ENCODE results near the gene FAF1. TPM values are rescaled to one million over a fixed set of nuclear protein-coding genes. Genes with fewer than 3 reads are reported as not detected.
A peak's percentile ranks its signal among the peaks of the same experiment; 100 is the strongest.
"Not testable (repeated sequence)": the region's sequence is repeated elsewhere in the genome, so short reads cannot be mapped to it uniquely, and the experiment has no call there.

The FAF1 gene
- total RNA-seq, 6 experiments from 2014 or later, result 24.1 to 32.4 (median 31.6) TPM

- 94% methylated on average over 4 of the region's 4 CpGs for WGBS (ENCODE audit: insufficient coverage, low coverage, low lambda C conversion rate, missing lambda C conversion rate)
- TF ChIP-seq POLR2A (IDR thresholded peaks at IDR 0.05), result no peak
- TF ChIP-seq CTCF (IDR thresholded peaks at IDR 0.05), result no peak
- H3K27me3 ChIP-seq, result no peaks in the 10 kb centered on the region
- no peak overlapping the region for H3K27ac ChIP-seq
- H3K4me1 ChIP-seq, result no peaks in the 10 kb centered on the region
- no peaks in the 10 kb centered on the region for H3K9me3 ChIP-seq
- no peak overlapping the region for H3K4me3 ChIP-seq
- no peaks in the 10 kb centered on the region for H3K36me3 ChIP-seq
- intact Hi-C loops (cut with DNase I), result no loop called here
- ATAC-seq (no peak), DNase-seq (no peak)
Observed at GRCh38 chr1:50879137-50879536, 80.9 kb downstream of the FAF1 start.

GRCh38 chr1:50878434-50878833 is 81.6 kb downstream of the FAF1 start:
- Histone ChIP-seq H3K4me1 (no peaks in the 10 kb centered on the region), H3K4me3 (no peak overlapping the region), H3K27ac (no peak overlapping the region), H3K36me3 (no peaks in the 10 kb centered on the region), H3K27me3 (no peaks in the 10 kb centered on the region), H3K9me3 (no peaks in the 10 kb centered on the region)
- no peak for ATAC-seq
- DNase-seq, result no peak
- TF ChIP-seq POLR2A (IDR thresholded peaks at IDR 0.05) (no peak), CTCF (IDR thresholded peaks at IDR 0.05) (no peak)
- intact Hi-C loops (cut with DNase I), result no loop called here

DNA sequence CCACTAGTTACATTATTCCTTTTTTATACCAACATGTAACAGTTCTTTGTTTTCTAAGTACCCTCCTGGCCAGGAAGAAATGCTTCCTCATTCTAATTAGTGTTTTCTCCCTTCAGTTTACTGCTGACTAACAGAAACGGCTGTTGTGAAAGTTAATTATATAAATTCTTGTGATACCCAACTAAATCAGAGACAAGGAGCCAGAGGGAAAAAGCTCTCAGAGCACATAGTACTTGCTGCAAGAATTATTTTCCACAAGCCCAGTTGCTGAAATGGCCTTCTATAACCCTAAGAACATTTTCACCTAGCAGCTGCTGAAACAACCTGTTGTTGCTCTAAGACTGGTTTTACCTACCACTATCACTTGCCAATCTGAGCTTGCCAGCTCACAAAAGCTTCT is 82.4 kb downstream of the FAF1 start:
- 13% methylated on average over 1 of the region's 1 CpG for WGBS (ENCODE audit: insufficient coverage, low coverage, low lambda C conversion rate, missing lambda C conversion rate)
- Histone ChIP-seq H3K27me3 (no peaks in the 10 kb centered on the region), H3K9me3 (no peaks in the 10 kb centered on the region), H3K4me1 (no peaks in the 10 kb centered on the region), H3K36me3 (no peaks in the 10 kb centered on the region), H3K27ac (no peak overlapping the region), H3K4me3 (no peak overlapping the region)
- intact Hi-C loops (cut with DNase I), result no loop called here
- DNase-seq (no peak), ATAC-seq (no peak)
- TF ChIP-seq CTCF (IDR thresholded peaks at IDR 0.05) (no peak), POLR2A (IDR thresholded peaks at IDR 0.05) (no peak)

DNA sequence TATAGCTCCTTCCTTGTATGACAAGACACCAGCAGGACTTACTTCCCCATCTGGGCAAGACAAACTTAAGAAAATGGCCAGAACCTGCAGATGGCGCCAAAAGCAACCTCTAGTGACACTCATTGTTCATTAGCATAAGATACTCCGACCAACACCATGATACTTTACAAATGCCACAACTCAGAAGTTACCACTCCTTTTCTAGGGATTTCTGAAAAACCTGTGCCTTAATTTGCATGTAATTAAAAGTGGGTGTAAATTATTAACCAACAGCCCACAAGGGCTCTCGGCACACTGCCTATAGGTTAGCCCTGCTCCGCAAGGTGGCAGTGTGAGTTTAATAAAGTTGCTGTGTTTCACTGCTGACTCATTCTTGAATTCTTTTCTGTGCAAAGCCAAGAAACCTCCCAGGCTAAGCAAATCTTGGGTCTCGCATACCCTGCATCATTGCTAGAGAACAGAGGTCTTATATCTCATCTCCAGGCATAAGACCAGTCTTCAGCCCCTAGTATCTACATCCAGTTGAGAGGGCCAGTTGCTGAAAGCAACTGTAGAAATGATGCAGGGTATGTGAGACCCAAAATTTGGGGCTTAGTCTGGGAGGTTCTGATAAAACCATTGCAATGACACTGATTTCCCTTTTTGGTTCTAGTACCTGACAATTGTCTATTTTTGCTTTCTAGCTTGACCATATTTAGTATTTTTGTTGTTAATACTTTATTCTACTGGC is 86.4 kb downstream of the FAF1 start:
- H3K9me3 ChIP-seq, result no peaks in the 10 kb centered on the region
- peak; percentile 50 to 71 (median 57) for ATAC-seq
- no peaks in the 10 kb centered on the region for H3K4me1 ChIP-seq
- DNase-seq, result no peak
- H3K27me3 ChIP-seq, result no peaks in the 10 kb centered on the region
- TF ChIP-seq CTCF (IDR thresholded peaks at IDR 0.05) (peak; percentile 24 to 49 (median 36)), POLR2A (IDR thresholded peaks at IDR 0.05) (no peak)
- no peak overlapping the region for H3K4me3 ChIP-seq
- H3K36me3 ChIP-seq, result no peaks in the 10 kb centered on the region
- WGBS (ENCODE audit: insufficient coverage, low coverage, low lambda C conversion rate, missing lambda C conversion rate), result 65% methylated on average over 3 of the region's 5 CpGs
- intact Hi-C loops (cut with DNase I), result no loop called here
- H3K27ac ChIP-seq, result no peak overlapping the region

GRCh38 chr1:50864845-50865244 is 95.2 kb downstream of the FAF1 start:
- intact Hi-C loops (cut with DNase I); H3K9me3 ChIP-seq; H3K4me1 ChIP-seq; H3K36me3 ChIP-seq; H3K27me3 ChIP-seq; ATAC-seq; H3K4me3 ChIP-seq; DNase-seq; H3K27ac ChIP-seq: not testable (repeated sequence)
- WGBS (ENCODE audit: insufficient coverage, low coverage, low lambda C conversion rate, missing lambda C conversion rate), result 53% methylated on average over 2 of the region's 3 CpGs

Measured in right lobe of liver (tissue), 6 donors.